Calu3 (cell line): Measurements from ENCODE around the gene PPM1H. TPM values are rescaled to one million over a fixed set of nuclear protein-coding genes. Genes with fewer than 3 reads are reported as not detected.
"Not testable (repeated sequence)": the region's sequence is repeated elsewhere in the genome, so short reads cannot be mapped to it uniquely, and the experiment has no call there.

Experiments
- BruUV-seq: library from RNA; stranded (reverse); fragments of 400-500 nt; replicated peaks from 2 replicates; lab custom pipeline; 2021; lab: Mats Ljungman, UMichigan
- CTCF ChIA-PET: fragments of 300-600 bp; sonication (Branson Sonifier 250); formaldehyde crosslinking; loops from one replicate; lab custom pipeline; 2022; ENCODE audit warnings: antibody characterized with exemption; lab: Charles Lee
- DNase-seq: peaks from one replicate; pipeline ENCODE4 v3.0.0; 2022
- H3K27ac Mint-ChIP-seq: one replicate; pipeline ENCODE4 v1.8.0; 2022; ENCODE audit warnings: mixed read lengths; ENCODE audit not compliant: unreplicated experiment
- H3K27me3 Mint-ChIP-seq: one replicate; pipeline ENCODE4 v1.8.0; 2022; ENCODE audit warnings: mixed read lengths; ENCODE audit not compliant: unreplicated experiment
- H3K36me3 Mint-ChIP-seq: one replicate; pipeline ENCODE4 v1.8.0; 2022; ENCODE audit warnings: mild to moderate bottlenecking, moderate library complexity, mixed read lengths; ENCODE audit not compliant: insufficient read depth, unreplicated experiment
- H3K4me1 Mint-ChIP-seq: one replicate; pipeline ENCODE4 v1.8.0; 2022; ENCODE audit warnings: mild to moderate bottlenecking, low read depth, mixed read lengths; ENCODE audit not compliant: unreplicated experiment
- H3K4me3 Mint-ChIP-seq: one replicate; pipeline ENCODE4 v1.8.0; 2022; ENCODE audit warnings: mild to moderate bottlenecking, low read depth, moderate library complexity, mixed read lengths; ENCODE audit not compliant: unreplicated experiment
- H3K9me3 Mint-ChIP-seq: one replicate; pipeline ENCODE4 v1.8.0; 2022; ENCODE audit warnings: low read depth, mixed read lengths; ENCODE audit not compliant: unreplicated experiment
- CTCF ChIP-seq: fragments of 200-600 bp; IDR thresholded peaks from one replicate; pipeline ENCODE4 v1.8.0; 2022; ENCODE audit warnings: antibody characterized with exemption; ENCODE audit not compliant: unreplicated experiment
- intact Hi-C: fragments of 100-400 bp; cut with micrococcal nuclease; formaldehyde crosslinking; loops from one replicate; pipeline ENCODE4 v1.10.0; 2022; ENCODE audit not compliant: unreplicated experiment
- total RNA-seq: library from RNA; stranded (reverse); gene quantifications from 2 replicates; pipeline ENCODE4 v1.2.3, GENCODE V29; 2022

Gene PPM1H
- total RNA-seq, 1 experiment from 2014 or later: 36.7 TPM

GRCh38 chr12:62879691-62880090, 55.3 kb downstream of the PPM1H start:
- no peaks in the 10 kb centered on the region for H3K27me3 Mint-ChIP-seq
- no peak for DNase-seq
- no peak overlapping the region for H3K27ac Mint-ChIP-seq
- no peaks in the 10 kb centered on the region for H3K9me3 Mint-ChIP-seq
- no peak overlapping the region for H3K4me3 Mint-ChIP-seq
- H3K4me1 Mint-ChIP-seq: peaks cover 17% of the 10 kb centered on the region
- BruUV-seq: no TSS peak
- intact Hi-C loops: no loop called here
- CTCF ChIA-PET: no interaction called here
- no peak for TF ChIP-seq CTCF
- no peaks in the 10 kb centered on the region for H3K36me3 Mint-ChIP-seq

GRCh38 chr12:62879228-62879627, 55.7 kb downstream of the PPM1H start:
- H3K27ac Mint-ChIP-seq, BruUV-seq, intact Hi-C loops: not testable (repeated sequence)

GRCh38 chr12:62878211-62878610, 56.7 kb downstream of the PPM1H start:
- BruUV-seq: no TSS peak
- Mint-ChIP-seq H3K9me3 (no peaks in the 10 kb centered on the region), H3K4me3 (no peak overlapping the region), H3K27ac (no peak overlapping the region), H3K27me3 (no peaks in the 10 kb centered on the region), H3K4me1 (peaks cover 17% of the 10 kb centered on the region), H3K36me3 (no peaks in the 10 kb centered on the region)
- CTCF ChIA-PET: no interaction called here
- no peak for TF ChIP-seq CTCF
- DNase-seq: no peak
- intact Hi-C loops: no loop called here

More at GRCh38 chr12:62879228-62879627, 55.7 kb downstream of the PPM1H start:
- H3K36me3 Mint-ChIP-seq, H3K4me3 Mint-ChIP-seq, H3K27me3 Mint-ChIP-seq, H3K9me3 Mint-ChIP-seq, DNase-seq, CTCF ChIA-PET: not testable (repeated sequence)
- H3K4me1 Mint-ChIP-seq: peaks cover 17% of the 10 kb centered on the region

GRCh38 chr12:62876938-62877548, 57.9 kb downstream of the PPM1H start:
- Mint-ChIP-seq H3K9me3 (no peaks in the 10 kb centered on the region), H3K27me3 (no peaks in the 10 kb centered on the region), H3K4me1 (peaks cover 14% of the 10 kb centered on the region), H3K4me3 (no peak overlapping the region), H3K27ac (no peak overlapping the region), H3K36me3 (no peaks in the 10 kb centered on the region)
- intact Hi-C loops: no loop called here
- BruUV-seq: no TSS peak
- no peak for DNase-seq
- no peak for TF ChIP-seq CTCF
- CTCF ChIA-PET: no interaction called here

- no peak for TF ChIP-seq CTCF
- no TSS peak for BruUV-seq
- CTCF ChIA-PET: no interaction called here
- Mint-ChIP-seq H3K4me3 (no peak overlapping the region), H3K4me1 (no peaks in the 10 kb centered on the region), H3K27me3 (no peaks in the 10 kb centered on the region), H3K36me3 (no peaks in the 10 kb centered on the region), H3K27ac (no peak overlapping the region), H3K9me3 (peaks cover 7% of the 10 kb centered on the region)
- intact Hi-C loops: no loop called here
- DNase-seq: no peak
These were observed 61.0 kb downstream of the PPM1H start for GRCh38 chr12:62873826-62874448.
